Ishikawa (cell line): ENCODE data around the gene IL18BP.

ENCODE experiments used
- CEBPB ChIP-seq: IDR thresholded peaks from 2 replicates; pipeline ENCODE4 v1.6.1; 2012
- CREB1 ChIP-seq: IDR thresholded peaks from 2 replicates; pipeline ENCODE4 v1.6.1; 2012; ENCODE audit warnings: low read depth
- EGR1 ChIP-seq: IDR thresholded peaks from 2 replicates; pipeline ENCODE4 v1.6.1; 2012
- EP300 ChIP-seq: IDR thresholded peaks from 2 replicates; pipeline ENCODE4 v1.6.1; 2012; ENCODE audit warnings: borderline replicate concordance
- FOXM1 ChIP-seq: IDR thresholded peaks from 2 replicates; pipeline ENCODE4 v1.6.1; 2012; ENCODE audit warnings: low read depth, borderline replicate concordance
- MAX ChIP-seq: IDR thresholded peaks from 2 replicates; pipeline ENCODE4 v1.6.1; 2012
- NFIC ChIP-seq: IDR thresholded peaks from 2 replicates; pipeline ENCODE4 v1.6.1; 2012
- RAD21 ChIP-seq: IDR thresholded peaks from 2 replicates; pipeline ENCODE4 v1.6.1; 2012; ENCODE audit warnings: low read depth
- REST ChIP-seq: IDR thresholded peaks from 2 replicates; pipeline ENCODE4 v1.6.1; 2012; ENCODE audit warnings: low read depth, mild to moderate bottlenecking
- TAF1 ChIP-seq: IDR thresholded peaks from 2 replicates; pipeline ENCODE4 v1.6.1; 2012; ENCODE audit warnings: low read depth, mild to moderate bottlenecking
- TCF12 ChIP-seq: IDR thresholded peaks from 2 replicates; pipeline ENCODE4 v1.6.1; 2012; ENCODE audit warnings: low read depth
- TEAD4 ChIP-seq: IDR thresholded peaks from 2 replicates; pipeline ENCODE4 v1.6.1; 2012
- USF1 ChIP-seq: IDR thresholded peaks from 2 replicates; pipeline ENCODE4 v1.6.1; 2012
- YY1 ChIP-seq: IDR thresholded peaks from 2 replicates; pipeline ENCODE4 v1.6.1; 2012; ENCODE audit warnings: low read depth
- ZBTB7A ChIP-seq: IDR thresholded peaks from 2 replicates; pipeline ENCODE4 v1.6.1; 2012; ENCODE audit warnings: low read depth

The IL18BP gene

GRCh38 chr11:71996517-71996916, 2.2 kb upstream of the IL18BP start:
- no peak for TF ChIP-seq CEBPB

GRCh38 chr11:71996946-71997345, 1.8 kb upstream of the IL18BP start:
- TF ChIP-seq REST = peak; percentile 35; the same call in 1 of the 2 replicates
- no peak for TF ChIP-seq TCF12

GRCh38 chr11:71997594-71997993, 1.1 kb upstream of the IL18BP start:
- no peak for TF ChIP-seq CREB1
- TF ChIP-seq EGR1 = no peak
- TF ChIP-seq TEAD4 = no peak
- no peak for TF ChIP-seq NFIC
- TF ChIP-seq REST = no peak
- TF ChIP-seq TAF1 = no peak
- TF ChIP-seq RAD21 = no peak
- no peak for TF ChIP-seq MAX
- TF ChIP-seq USF1 = no peak
- TF ChIP-seq FOXM1 = no peak
- no peak for TF ChIP-seq ZBTB7A
- no peak for TF ChIP-seq TCF12
- no peak for TF ChIP-seq EP300
- TF ChIP-seq CEBPB = no peak
- TF ChIP-seq YY1 = no peak

GRCh38 chr11:71998061-71998460, 648 bp upstream of the IL18BP start:
- TF ChIP-seq EGR1 = no peak

- no peak for TF ChIP-seq TEAD4
- no peak for TF ChIP-seq CREB1
- TF ChIP-seq ZBTB7A = no peak
- no peak for TF ChIP-seq EGR1
- TF ChIP-seq REST = no peak
- TF ChIP-seq NFIC = no peak
- TF ChIP-seq TAF1 = no peak
- no peak for TF ChIP-seq FOXM1
- TF ChIP-seq USF1 = no peak
- TF ChIP-seq TCF12 = no peak
- no peak for TF ChIP-seq RAD21
These were observed 653 bp downstream of the IL18BP start for GRCh38 chr11:71999362-71999761.

- TF ChIP-seq CEBPB = no peak
- no peak for TF ChIP-seq RAD21
- TF ChIP-seq MAX = no peak
- TF ChIP-seq REST = no peak
- TF ChIP-seq USF1 = no peak
- no peak for TF ChIP-seq NFIC
- no peak for TF ChIP-seq CREB1
- TF ChIP-seq FOXM1 = no peak
- TF ChIP-seq YY1 = no peak
- no peak for TF ChIP-seq TAF1
- TF ChIP-seq EP300 = no peak
- TF ChIP-seq ZBTB7A = no peak
- no peak for TF ChIP-seq TEAD4
- no peak for TF ChIP-seq EGR1
- no peak for TF ChIP-seq TCF12
These were observed 1.1 kb downstream of the IL18BP start for GRCh38 chr11:71999798-72000197.
